OCI-M2 (cell line): ENCODE measurements around the gene MAP3K14.

Source experiments
- DNase-seq: peaks from one replicate; lab custom pipeline; 2025; ENCODE audit not compliant: unreplicated experiment; lab: John Stamatoyannopoulos, UW

The MAP3K14 gene

DNA sequence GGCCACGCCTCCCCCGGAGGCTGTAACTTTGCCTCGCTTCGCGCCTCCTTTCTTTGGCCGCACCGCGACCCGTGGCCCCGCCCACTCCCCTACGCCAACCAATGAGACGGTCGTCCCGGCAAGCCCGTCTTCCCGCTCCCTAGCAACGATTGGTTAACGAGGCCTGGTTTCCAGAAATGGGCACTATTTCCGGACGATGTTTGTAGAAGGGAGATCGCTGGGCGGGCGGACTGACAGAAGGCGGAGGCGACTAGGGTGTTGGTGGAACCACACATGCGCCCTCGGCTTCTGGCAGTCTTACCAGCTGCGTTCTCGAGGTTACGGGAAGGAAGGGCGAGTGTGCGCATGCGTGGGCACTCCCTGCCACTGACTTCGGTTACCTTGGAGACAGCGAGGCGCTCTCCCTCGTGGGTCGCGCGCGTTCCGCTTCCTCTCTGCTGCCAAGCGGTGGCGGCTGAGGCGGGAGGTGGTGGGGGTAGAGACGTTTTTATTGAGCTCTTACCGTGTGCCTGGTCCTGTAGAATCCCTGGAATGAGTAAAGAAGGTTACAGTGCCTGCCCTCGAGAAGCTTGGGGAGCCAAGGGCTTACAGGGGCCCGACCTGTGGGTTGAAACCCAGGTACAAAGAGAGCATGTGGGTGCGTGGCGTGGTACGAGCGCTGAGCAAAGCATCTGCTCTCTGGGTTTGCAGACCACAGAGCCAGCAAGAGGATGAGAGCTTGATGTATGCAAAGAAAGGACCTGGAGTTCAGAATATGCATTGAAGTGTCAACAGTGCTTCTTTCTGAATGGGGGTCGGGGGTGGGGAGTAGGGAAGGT lies 500 bp upstream of the MAP3K14 start:
- DNase-seq: peak; percentile 95

GRCh38 chr17:45315648-45316433 lies 979 bp downstream of the MAP3K14 start:
- no peak for DNase-seq

DNA sequence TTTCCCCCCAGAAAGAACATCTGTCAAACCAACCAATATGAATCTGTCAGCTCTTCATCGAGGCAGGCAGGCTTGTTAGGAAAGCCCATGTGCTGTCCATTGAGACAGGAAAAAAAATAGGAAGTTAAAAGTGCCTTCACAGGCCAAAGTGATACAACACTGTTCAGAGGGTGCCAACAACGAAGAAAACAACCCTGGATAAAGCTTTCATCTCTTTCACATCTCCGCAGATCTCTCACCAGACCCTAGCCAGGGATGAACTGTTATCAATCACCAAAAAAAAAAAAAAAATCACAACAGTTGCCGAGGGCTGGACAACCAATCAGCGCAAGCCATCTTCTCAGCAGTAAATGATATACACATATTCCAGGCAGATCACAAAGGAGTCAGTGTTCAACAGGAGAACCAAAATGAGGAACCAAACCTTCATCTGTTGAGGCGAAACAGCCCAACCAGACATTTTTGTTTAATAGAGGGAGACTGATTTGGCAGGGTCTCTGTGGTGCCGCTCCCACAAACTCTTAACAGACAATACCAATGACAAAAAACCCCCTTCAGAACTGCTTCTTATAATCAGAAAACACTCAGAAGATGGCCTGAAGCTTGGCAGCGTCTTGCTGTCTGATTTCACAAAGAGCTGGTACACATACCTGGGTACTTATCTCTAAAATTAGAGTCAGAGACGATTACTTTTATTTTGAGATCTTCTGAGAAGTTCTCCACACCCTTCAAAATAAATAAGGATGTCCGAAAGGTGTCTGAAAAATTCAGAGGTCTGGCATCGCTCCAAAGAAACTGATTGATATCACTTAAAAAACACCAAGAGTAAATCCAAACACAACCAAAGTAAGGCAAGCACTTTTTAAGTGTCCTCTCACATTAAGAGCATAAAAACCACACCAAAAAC lies 1.8 kb downstream of the MAP3K14 start:
- no peak for DNase-seq

- DNase-seq: no peak
Measured at GRCh38 chr17:45313996-45314740, 2.7 kb downstream of the MAP3K14 start.

- no peak for DNase-seq
Measured at GRCh38 chr17:45313421-45313771, 3.4 kb downstream of the MAP3K14 start.

DNA sequence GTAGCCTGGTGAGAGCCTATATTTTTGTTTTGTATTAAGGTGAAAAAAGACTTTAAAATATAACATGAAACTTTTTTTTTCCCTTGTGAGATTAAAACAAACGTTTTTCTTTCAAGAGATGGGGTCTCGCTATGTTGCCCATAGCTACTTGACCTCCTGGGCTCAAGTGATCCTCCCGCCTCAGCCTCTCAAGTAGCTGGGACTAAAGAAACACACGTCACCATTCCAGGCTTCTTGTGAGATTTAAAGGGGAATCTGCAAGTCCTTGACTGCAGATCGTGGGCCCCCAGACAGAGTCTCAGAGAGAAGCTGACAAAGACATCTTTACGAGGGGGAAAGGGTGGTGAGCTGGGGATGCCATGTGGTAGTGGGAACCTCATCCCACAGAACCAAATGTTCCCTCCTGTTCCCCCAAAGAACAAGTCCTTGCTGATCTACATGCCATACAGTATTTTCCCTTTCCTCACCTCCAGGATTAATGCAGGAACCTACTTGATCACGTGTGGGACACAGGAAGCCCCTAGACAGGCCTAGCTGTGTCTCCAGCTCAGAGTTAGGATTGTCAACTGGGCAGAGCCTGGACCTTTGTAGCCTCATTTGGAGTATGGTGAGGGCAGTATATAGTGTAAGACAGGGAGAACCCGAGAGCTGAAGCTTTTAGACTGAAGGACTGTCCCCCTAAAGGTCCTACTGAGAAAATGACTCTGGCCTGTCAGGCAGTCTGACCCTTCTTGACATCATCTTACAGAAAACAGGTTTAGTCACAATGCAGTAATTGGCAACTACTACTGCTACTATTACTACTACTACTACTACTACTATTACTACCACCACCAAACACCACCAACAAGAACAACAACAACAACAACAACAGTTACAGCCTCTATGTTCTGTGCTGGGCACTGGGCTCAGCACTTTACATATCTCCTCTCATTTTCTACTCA lies 4.1 kb downstream of the MAP3K14 start:
- DNase-seq: no peak

DNA sequence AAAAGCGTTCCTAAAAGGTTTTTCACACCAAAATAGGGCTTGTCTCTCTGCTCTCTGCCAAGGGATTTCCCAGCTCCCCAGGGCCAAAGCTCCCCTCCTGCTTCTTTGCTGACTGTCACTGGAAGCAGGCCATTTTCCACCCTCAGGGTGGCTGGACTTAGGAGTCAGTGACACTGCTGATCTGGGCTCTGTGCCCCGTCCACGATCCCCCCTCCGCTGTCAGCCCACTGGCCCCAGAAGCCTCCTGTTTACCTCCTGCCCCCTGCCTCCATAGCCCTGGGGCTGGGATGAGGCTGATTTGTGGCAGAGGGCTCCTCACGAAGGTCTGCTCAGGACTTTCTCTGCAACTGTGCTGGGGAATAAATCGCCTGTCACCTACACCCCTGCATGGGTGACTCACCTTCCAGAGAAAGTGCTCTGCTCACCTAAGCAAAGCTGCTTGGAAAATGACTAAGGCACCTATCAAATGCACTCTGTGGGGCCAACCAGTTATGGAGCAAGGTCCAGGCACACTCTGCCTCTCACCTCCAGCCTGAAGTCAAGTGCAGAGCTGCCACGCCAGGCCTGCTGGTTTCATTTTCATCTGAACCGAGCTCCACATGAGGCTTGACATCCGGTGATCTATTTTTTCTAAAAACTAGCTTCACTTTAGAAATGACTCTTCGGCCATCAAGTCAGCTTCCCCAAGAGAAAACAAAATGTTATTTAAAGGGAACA lies 4.9 kb downstream of the MAP3K14 start:
- DNase-seq: no peak

GRCh38 chr17:45311401-45311759 lies 5.4 kb downstream of the MAP3K14 start:
- no peak for DNase-seq

- DNase-seq: no peak
Measured at GRCh38 chr17:45310380-45311324, 6.2 kb downstream of the MAP3K14 start.

DNA sequence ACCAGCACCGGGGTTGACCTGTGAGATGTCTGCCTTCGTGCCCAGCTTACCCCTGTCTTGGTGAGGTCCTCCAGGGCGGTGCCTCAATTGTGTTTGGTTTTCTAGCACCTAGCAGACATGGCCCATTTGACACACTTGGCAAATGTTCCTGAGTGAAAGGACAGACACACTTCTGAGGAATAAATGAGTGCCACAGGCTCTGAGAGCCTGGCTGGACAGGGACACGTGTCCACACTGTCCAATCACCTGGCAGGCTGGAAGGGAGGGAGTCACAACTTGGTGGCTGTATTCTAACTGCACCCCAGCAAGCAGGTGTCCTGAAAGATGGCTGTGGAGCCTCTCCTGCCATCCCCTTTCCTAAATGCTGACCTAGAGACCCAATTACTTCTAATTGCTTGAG lies 7.4 kb downstream of the MAP3K14 start:
- no peak for DNase-seq

DNA sequence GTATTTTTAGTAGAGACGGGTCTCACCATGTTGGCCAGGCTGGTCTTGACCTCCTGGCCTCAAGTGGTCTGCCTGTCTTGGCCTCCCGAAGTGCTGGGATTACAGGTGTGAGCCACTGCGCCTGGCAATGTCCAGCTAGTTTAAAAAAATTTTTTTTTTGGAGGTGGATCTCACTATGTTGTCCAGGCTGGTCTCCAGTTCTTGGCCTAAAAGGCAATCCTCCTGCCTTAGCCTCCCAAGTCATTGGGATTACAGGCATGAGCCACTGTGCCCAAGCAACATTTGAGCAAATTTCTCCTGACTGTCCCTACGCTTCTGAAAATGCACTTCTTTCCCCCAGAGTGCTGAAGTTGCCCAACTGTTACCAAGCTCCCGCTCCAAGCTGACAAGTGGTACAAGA lies 8.0 kb downstream of the MAP3K14 start:
- no peak for DNase-seq

DNA sequence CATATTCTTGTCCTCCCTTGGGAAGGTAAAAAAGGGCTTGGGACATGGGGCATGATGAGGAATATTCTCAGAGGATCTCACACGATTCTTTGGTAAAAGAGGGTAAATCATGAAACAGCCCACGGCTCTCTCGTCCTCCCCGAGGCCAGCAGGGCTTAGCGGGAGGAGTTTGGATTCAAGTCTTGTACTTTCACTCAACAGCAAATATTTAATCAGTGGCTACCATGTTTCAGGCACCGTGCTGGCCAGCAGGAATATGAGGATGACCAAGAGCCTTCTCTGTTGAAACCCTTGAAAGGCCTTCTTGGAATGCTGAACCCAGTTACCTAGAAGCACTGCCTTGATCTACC lies 8.8 kb downstream of the MAP3K14 start:
- no peak for DNase-seq

- no peak for DNase-seq
Measured at GRCh38 chr17:45307290-45308015, 9.4 kb downstream of the MAP3K14 start.

GRCh38 chr17:45306623-45307022 lies 10.2 kb downstream of the MAP3K14 start:
- no peak for DNase-seq

DNA sequence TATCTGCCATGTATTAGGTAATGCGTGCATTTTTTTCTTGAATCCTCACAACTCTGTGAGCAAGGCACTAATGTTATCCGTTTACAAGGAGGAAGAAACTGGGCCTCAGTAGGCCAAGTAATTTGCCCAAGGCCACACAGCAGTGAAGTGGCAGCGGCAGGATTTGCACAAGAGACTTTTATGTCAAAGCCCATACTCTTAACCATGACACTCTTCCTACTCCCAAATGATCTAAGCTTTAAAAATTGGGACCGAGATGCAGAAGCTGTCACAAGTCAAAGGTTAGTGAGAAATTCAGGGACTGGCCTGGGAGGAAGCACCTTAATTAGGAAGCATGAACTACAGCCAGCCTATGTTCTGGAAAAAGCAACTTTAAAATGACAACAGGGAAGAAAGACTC lies 10.7 kb downstream of the MAP3K14 start:
- DNase-seq: no peak

DNA sequence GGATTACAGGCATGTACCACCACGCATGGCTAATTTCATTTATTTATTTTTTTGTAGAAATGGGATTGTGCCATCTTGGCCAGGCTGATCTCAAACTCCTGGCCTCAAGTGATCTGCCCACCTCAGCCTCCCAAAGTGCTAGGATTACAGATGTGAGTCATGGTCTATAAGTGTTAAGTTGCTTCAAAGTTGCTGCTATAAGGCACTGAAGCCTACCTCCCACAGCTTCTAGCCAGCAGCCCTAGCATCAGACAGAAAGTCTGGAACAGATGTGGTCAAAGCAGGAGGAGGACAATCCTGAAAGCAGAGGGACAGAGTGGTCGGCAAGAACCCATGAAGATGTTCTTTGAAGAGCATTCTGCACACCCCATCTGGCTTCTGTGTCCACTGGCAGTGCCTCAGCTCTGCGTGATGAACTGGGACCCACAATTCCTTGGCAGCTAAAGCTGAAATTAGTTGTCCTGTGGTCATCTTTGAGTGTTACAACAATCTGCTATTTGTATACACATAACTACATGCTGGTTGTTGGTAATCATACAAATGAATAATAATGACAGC lies 11.2 kb downstream of the MAP3K14 start:
- DNase-seq: no peak

DNA sequence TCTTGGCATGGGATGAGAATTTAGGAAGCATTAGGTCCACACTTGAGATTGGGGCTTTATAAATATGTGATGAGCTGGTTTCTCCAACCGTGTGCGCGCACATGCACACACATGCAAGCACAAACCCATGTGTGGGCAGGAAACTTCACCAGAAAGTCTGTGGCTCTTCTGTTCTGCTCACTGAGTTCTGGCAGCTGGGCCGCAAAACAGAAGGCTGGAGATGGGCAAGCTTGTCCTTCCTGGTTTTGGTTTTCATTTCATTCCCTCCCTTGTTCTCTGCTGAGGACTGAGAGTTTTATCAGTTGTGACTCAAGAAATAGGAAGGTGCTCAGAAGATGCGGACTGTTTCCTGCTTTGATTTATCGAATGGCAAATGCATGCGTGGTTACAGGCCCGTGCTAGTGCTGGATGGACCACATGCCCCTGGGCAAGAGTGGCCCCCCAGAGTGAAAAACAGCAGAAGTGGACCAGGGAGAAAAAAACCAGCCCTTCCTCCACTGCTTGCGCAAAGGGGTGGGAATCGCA lies 14.1 kb downstream of the MAP3K14 start:
- no peak for DNase-seq
